ENCODE results near the gene RPL34. TPM values are rescaled to one million over a fixed set of nuclear protein-coding genes. Genes with fewer than 3 reads are reported as not detected.

RPL34 gene
- total RNA-seq, 3 donors from 2014 or later (not counting 1 experiment from before 2014, with no cell fraction given): 1,002 to 1,285 (median 1,229) TPM

GRCh38 chr4:108651014-108651791, 30.8 kb downstream of the RPL34 start:
- intact Hi-C loops (cut with micrococcal nuclease): no loop called here
- Mint-ChIP-seq H3K27me3 (ENCODE audit: low read depth in 2 of 2) (peaks cover 0 to 6% of the 10 kb centered on the region in 2 donors), H3K36me3 (no peaks in the 10 kb centered on the region), H3K4me3 (peak overlapping the region; percentile 98), H3K27ac (peak overlapping the region; percentile 89 to 95), H3K4me1 (peaks cover 36 to 37% of the 10 kb centered on the region in 2 donors), H3K9me3 (no peaks in the 10 kb centered on the region)
- peaks cover 5% of the 10 kb centered on the region for H3K4me1 ChIP-seq (ENCODE audit: control insufficient read depth, insufficient read depth, low read length)
- DNase-seq: peak in 1 of 2 donors; percentile 13
- no peaks in the 10 kb centered on the region for H3K9me3 ChIP-seq (ENCODE audit: control insufficient read depth, insufficient read depth, low read length)
- 8% methylated on average over 7 of the region's 9 CpGs for WGBS (ENCODE audit: insufficient coverage)
- peaks cover 7% of the 10 kb centered on the region for H3K36me3 ChIP-seq (ENCODE audit: control insufficient read depth, insufficient read depth, low read length)
- peak overlapping the region; percentile 65 for H3K4me3 ChIP-seq (ENCODE audit: low read length)
- H3K27me3 ChIP-seq (ENCODE audit: control insufficient read depth, insufficient read depth, low read length): no peaks in the 10 kb centered on the region
- ATAC-seq: no peak
- peak overlapping the region; percentile 87 for H3K27ac ChIP-seq (ENCODE audit: low read length)
- no peak for TF ChIP-seq CTCF (IDR thresholded peaks at IDR 0.05)

- Histone ChIP-seq H3K4me1 (ENCODE audit: control insufficient read depth, insufficient read depth, low read length) (no peaks in the 10 kb centered on the region), H3K27me3 (ENCODE audit: control insufficient read depth, insufficient read depth, low read length) (no peaks in the 10 kb centered on the region), H3K27ac (ENCODE audit: low read length) (no peak overlapping the region), H3K4me3 (ENCODE audit: low read length) (no peak overlapping the region), H3K36me3 (ENCODE audit: control insufficient read depth, insufficient read depth, low read length) (peaks cover 50% of the 10 kb centered on the region), H3K9me3 (ENCODE audit: control insufficient read depth, insufficient read depth, low read length) (no peaks in the 10 kb centered on the region)
- no peak for ATAC-seq
- Mint-ChIP-seq H3K4me3 (no peak overlapping the region), H3K9me3 (no peaks in the 10 kb centered on the region), H3K27ac (no peak overlapping the region), H3K27me3 (ENCODE audit: low read depth in 2 of 2) (no peaks in the 10 kb centered on the region), H3K4me1 (peaks cover 5 to 10% of the 10 kb centered on the region in 2 donors), H3K36me3 (peaks cover 7% of the 10 kb centered on the region)
- 98% methylated on average over 3 of the region's 3 CpGs for WGBS (ENCODE audit: insufficient coverage)
- no peak for TF ChIP-seq CTCF (IDR thresholded peaks at IDR 0.05)
- intact Hi-C loops (cut with micrococcal nuclease): no loop called here
- DNase-seq: no peak
These were observed 42.3 kb downstream of the RPL34 start for GRCh38 chr4:108662629-108663028.

- DNase-seq (no peak), ATAC-seq (no peak)
- H3K4me3 ChIP-seq (ENCODE audit: low read length): no peak overlapping the region
- no peak for TF ChIP-seq CTCF (IDR thresholded peaks at IDR 0.05)
- H3K36me3 Mint-ChIP-seq: no peaks in the 10 kb centered on the region
- intact Hi-C loops (cut with micrococcal nuclease): no loop called here
- H3K27me3 ChIP-seq (ENCODE audit: control insufficient read depth, insufficient read depth, low read length): no peaks in the 10 kb centered on the region
- no peaks in the 10 kb centered on the region for H3K9me3 Mint-ChIP-seq
- H3K4me1 ChIP-seq (ENCODE audit: control insufficient read depth, insufficient read depth, low read length): no peaks in the 10 kb centered on the region
- peaks cover 4% of the 10 kb centered on the region for H3K36me3 ChIP-seq (ENCODE audit: control insufficient read depth, insufficient read depth, low read length)
- H3K27ac Mint-ChIP-seq: no peak overlapping the region
- H3K4me3 Mint-ChIP-seq: no peak overlapping the region
- no peaks in the 10 kb centered on the region for H3K27me3 Mint-ChIP-seq (ENCODE audit: low read depth in 2 of 2)
- H3K4me1 Mint-ChIP-seq: no peaks in the 10 kb centered on the region
- WGBS (ENCODE audit: insufficient coverage): no CpG with 5 or more reads among the region's 4 CpGs
- no peaks in the 10 kb centered on the region for H3K9me3 ChIP-seq (ENCODE audit: control insufficient read depth, insufficient read depth, low read length)
- H3K27ac ChIP-seq (ENCODE audit: low read length): no peak overlapping the region
These were observed 54.1 kb downstream of the RPL34 start for GRCh38 chr4:108674356-108674977.

Other genes starting within 250 kb of the RPL34 start
- gene OSTC, start 30.0 kb downstream of the RPL34 start, total RNA-seq: 10 to 100 TPM; 31.2 to 36.5 (median 32.2) TPM
- not detected for gene ETNPPL, start 142.5 kb downstream of the RPL34 start, total RNA-seq